Renal cortex interstitium (tissue), 15 donors: ENCODE data around the gene CASZ1. TPM values are rescaled to one million over a fixed set of nuclear protein-coding genes. Genes with fewer than 3 reads are reported as not detected.

Source experiments
- DNase-seq, 11 donors: peaks; one replicate each; pipeline ENCODE4 v3.0.0-alpha.2; 2013; ENCODE audit warnings: low read depth in 9 of 11, low spot score in 4 of 11; ENCODE audit errors: extremely low read depth in 1 of 11
- long read RNA-seq, 16 experiments: transcript quantifications; one replicate each; lab custom pipeline, GENCODE V29; 2026
- polyA plus RNA-seq, 3 donors: library from polyadenylated mRNA; unstranded; fragments of 120-200 nt; gene quantifications; one replicate each; pipeline ENCODE4 v1.2.1, GENCODE V29; 2013; ENCODE audit not compliant: insufficient read length in 3 of 3

CASZ1 gene, protein sequence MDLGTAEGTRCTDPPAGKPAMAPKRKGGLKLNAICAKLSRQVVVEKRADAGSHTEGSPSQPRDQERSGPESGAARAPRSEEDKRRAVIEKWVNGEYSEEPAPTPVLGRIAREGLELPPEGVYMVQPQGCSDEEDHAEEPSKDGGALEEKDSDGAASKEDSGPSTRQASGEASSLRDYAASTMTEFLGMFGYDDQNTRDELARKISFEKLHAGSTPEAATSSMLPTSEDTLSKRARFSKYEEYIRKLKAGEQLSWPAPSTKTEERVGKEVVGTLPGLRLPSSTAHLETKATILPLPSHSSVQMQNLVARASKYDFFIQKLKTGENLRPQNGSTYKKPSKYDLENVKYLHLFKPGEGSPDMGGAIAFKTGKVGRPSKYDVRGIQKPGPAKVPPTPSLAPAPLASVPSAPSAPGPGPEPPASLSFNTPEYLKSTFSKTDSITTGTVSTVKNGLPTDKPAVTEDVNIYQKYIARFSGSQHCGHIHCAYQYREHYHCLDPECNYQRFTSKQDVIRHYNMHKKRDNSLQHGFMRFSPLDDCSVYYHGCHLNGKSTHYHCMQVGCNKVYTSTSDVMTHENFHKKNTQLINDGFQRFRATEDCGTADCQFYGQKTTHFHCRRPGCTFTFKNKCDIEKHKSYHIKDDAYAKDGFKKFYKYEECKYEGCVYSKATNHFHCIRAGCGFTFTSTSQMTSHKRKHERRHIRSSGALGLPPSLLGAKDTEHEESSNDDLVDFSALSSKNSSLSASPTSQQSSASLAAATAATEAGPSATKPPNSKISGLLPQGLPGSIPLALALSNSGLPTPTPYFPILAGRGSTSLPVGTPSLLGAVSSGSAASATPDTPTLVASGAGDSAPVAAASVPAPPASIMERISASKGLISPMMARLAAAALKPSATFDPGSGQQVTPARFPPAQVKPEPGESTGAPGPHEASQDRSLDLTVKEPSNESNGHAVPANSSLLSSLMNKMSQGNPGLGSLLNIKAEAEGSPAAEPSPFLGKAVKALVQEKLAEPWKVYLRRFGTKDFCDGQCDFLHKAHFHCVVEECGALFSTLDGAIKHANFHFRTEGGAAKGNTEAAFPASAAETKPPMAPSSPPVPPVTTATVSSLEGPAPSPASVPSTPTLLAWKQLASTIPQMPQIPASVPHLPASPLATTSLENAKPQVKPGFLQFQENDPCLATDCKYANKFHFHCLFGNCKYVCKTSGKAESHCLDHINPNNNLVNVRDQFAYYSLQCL (N-terminal part only)
- 10 to 100 TPM; 15.7 to 28.3 (median 18.4) TPM for polyA plus RNA-seq
- long read RNA-seq, donor 1: 0 reads
- long read RNA-seq, donor 2, partial matches to known transcripts: 0 of 1 reads
- long read RNA-seq, donor 2, other reads (novel, unspliced or antisense): 0 of 1 reads
- long read RNA-seq, donor 3: 0 reads
- long read RNA-seq, donor 4: 0 reads
- long read RNA-seq, donor 5: 0 reads
- long read RNA-seq, donor 6: 0 reads
- long read RNA-seq, donor 7: 0 reads
- long read RNA-seq, donor 8, partial matches to known transcripts: 6 of 7 reads
- long read RNA-seq, donor 8, other reads (novel, unspliced or antisense): 0 of 7 reads
- long read RNA-seq, donor 9: 0 reads
- long read RNA-seq, donor 10: 0 reads
- long read RNA-seq, donor 11, partial matches to known transcripts: 0 of 1 reads
- long read RNA-seq, donor 11, other reads (novel, unspliced or antisense): 0 of 1 reads
- long read RNA-seq, donor 12: 0 reads
- long read RNA-seq, donor 13, partial matches to known transcripts: 0 of 1 reads
- long read RNA-seq, donor 13, other reads (novel, unspliced or antisense): 0 of 1 reads
- long read RNA-seq, donor 14, partial matches to known transcripts: 0 of 1 reads
- long read RNA-seq, donor 14, other reads (novel, unspliced or antisense): 0 of 1 reads
- long read RNA-seq, donor 15: 0 reads
- long read RNA-seq, donor 16, partial matches to known transcripts: 0 of 2 reads
- long read RNA-seq, donor 16, other reads (novel, unspliced or antisense): 0 of 2 reads

DNA sequence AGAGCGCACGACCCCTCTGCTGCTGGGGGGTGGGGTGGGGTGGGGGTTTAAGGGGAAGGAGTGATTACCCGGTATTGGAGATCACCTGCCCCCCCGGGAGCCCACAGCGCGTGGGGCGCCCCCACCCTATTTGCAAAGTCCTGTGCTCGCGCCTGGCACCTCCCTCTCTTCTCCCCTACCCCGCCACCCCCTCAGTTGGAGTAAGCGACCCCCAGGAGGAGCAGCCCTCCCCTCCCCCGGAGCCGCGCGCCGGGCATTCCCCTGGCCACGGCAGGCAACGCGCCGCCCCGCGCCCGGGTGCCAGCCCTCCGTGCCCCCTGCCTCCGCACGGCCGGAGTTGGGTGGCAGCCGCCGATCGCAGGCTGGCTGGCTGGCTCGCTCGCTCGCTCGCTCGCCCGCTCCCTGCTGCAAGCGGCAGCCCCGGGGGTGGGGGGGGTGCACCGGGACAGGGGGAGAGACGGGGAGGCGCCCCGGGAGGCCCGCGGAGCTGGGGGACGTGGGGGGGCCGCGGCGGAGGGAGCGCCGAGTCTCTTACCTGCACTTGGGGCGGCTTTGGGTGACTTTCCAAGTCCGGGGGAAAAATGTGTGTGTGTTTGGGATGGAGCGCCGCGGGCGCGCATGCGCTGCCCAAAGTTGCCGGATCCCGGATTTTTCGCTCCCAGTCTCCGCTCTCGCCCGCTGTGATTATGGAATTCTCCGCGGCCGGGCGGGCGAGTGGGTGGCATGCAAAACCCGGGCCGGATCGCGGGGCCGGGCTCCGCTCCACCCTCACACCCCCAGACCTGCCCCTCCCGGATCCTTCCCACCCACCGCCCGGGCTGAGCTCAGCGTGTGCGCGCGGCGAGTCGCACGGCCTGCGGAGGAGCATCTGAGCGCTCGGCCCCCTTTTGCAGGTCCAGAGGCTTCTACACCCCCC is at the start of gene CASZ1:
Gene CASZ1, minus strand, starts transcription at position 618 of the 916 bp plus-strand sequence. CDS start 102,757 bp downstream, outside the sequence.
- peak; percentile 75 to 90 (median 86) for DNase-seq

GRCh38 chr1:10843697-10844096 is 47.3 kb upstream of the CASZ1 start:
- no peak for DNase-seq

DNA sequence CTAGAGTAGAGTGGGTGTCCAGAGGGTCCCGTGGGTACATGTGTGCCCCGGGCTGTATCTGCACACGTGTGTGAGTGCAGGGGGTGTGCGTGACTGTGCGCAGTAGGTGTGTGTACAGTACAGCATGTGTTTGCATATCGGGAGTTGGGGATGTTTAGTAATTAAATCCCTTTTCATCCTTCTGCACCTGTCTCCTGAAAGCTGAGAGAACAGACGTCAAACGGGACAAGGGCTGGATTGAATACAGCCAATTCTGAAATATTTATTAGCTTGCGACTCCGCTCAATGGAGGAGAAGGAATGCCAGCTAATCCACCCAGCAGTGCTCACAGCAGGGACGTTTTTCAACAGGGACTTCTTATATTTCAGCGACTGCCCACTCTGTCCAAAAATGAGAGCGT is 44.7 kb upstream of the CASZ1 start:
- no peak for DNase-seq

DNA sequence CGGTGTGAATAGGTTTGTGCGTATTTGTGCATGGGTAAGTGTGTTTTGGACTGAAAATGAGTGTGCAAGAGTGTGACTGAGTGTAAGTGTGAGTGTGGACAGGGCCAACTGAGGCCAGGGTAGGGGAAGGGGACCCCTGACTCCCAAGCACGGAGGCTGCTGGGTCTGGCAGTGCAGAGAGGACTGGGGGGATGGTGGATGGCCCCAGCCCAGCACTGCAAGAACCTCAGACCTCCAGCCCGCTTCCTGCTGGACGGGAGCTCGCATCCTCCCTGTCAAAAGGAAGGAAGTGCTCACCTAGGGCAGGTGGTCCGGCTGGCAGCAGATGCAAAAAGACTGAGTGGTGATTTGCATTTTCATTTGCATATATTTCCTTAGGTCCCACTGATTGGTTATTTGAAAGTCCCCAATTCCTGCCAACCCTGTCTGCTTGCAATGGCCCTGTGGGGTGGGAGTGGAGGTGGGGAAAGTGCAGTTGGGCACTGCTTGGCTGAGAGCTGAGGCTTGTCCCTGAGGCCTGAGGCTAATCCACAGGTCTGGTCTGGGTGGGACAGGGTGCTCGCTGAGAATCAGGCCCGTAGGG is 42.8 kb upstream of the CASZ1 start:
- DNase-seq: no peak

DNA sequence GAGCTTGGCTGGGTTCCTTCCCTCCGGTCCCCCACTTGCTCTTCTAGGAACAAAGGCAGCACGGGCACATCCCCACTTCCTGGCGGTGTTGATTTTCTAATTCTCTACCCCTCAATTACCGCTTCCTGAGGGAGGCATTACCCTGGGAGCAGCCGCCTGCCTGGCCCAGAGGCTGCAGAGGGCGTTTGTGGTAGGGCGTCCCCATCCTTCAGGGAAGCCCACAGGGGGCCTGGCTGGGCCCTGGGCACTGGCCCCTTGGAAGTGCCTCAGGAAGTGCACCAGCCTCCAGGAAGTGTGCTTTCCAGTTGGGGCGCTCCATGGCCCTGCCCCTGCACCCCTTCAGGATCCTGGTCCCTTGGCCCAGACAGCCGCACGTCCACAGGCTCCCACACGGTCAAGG is 42.1 kb upstream of the CASZ1 start:
- no peak for DNase-seq

DNA sequence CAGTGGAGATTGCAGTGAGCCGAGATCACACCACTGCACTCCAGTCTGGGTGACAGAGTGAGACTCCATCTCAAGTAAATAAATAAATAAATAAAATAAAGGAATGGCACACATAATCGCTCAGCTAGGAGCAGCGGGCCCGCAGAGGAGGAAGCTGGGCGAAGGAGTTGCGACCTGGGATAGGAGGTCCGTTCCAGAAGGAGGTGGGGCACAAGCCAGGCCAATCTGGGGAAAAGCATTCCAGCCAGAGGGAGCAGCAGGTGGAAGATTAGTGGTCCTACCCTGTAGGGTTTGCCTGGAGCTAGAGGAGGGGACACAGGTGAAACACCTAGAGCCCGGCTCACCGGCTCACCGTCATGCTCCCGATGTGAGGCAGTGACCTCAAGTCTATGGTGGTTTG is 40.3 kb upstream of the CASZ1 start:
- no peak for DNase-seq

- DNase-seq: peak; percentile 62 to 81 (median 71)
Observed at GRCh38 chr1:10835822-10836421, 39.5 kb upstream of the CASZ1 start.

DNA sequence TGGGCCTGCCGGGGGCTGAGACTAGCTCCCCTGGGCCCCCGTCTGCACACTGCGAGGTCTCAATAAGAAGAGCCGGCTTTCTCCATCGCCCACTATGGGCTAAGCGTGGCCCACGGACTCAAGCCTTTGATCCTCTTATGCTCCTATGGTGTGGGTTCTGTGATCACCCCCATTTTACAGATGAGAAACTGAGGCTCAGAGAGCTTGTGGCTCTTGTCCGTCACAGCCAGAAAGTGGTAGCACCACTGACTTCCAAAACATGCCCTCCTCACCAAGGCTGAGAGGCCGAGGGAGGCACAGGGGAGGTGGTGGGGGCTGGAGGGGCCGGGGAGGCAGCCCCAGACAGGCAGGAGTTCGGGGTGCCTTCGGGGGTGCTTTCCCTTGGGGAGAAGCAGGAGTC is 39.0 kb upstream of the CASZ1 start:
- DNase-seq: no peak

GRCh38 chr1:10834770-10835412 is 38.4 kb upstream of the CASZ1 start:
- no peak for DNase-seq

GRCh38 chr1:10833630-10834557 is 37.4 kb upstream of the CASZ1 start:
- DNase-seq: no peak

- DNase-seq: no peak
Observed at GRCh38 chr1:10832703-10833102, 36.3 kb upstream of the CASZ1 start.

DNA sequence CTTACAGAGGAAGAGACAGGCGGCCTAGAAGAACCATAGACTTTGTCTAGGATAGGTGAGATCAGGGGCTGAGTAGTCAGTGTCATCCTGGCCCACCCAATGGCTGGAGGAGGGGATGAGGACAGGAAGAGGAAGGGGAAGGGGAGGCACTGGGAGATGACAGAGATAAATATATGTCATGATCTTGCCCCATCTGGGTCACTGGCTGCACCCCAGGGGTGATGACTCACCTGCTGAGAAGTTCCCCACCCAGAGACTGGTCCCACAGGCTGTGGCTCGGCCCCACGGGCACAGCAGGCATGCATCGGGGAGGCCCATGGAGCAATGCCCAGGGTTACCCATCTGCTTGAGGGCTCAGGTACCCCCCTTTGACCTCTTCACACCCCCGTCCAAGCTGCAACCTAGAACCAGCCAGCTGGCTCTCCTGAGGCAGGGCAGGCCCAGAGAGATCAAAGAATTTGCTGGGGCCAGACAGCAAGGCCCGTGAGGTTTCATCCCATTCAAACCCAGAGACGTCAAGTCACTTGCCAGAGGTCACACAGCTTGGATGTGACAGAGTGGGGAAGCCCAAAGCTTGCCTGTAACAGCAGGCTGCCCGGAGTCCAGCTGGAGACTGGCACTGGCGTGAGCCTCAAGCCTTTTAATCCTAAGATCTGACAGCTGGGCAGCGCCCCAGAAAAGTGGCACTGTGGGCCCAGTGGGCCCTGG is 34.7 kb upstream of the CASZ1 start:
- no peak for DNase-seq

DNA sequence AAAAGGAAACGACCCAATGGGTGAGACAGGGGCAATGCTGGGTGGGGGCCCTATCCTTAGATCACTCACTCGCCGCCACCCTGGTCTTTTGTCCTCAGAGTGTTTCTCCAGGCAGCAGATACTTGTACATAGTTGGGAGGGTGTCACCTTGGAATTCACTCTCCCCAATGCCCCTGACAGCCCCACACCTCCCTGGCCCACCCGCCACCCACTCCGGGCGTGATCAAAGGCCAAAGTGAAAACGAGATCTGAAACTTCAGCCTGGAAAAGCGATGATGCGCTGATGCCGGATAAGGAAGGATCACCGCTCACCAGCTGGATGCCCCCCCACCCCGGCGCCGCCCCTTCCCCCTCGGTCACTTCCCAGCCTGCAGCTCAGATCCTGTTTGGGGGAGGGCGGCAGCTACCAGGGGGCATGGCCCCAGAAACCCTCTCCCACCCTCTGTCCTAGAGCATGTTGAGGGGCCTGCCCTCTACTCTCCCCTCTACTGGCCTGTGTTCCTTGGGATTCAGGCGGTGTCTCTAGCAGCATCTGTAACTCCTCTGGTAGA is 33.6 kb upstream of the CASZ1 start:
- DNase-seq: no peak
